Measurements from ENCODE around the gene ADD1. TPM values are rescaled to one million over a fixed set of nuclear protein-coding genes. Genes with fewer than 3 reads are reported as not detected.

ADD1 gene
- total RNA-seq, 4 donors from 2014 or later: 270 to 449 (median 327) TPM

DNA sequence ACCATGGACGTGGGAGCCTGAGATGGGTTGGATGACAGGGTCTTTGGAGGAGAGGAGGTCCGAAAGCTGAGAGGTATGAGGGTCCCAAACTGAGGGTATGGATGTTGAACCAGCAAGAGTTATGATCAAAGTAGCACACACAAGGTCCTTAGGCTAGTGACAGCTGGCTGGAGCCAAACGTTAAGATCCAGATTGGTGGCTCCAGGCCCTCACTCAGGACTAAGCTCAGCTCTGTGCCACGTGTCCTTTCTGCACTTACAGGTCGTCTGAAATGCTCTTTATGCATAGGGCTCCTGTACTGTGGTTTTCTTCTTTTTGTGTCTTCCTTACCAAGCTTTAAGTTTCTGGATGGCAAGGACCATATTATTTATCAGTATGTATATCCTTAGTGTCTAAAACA is 35.4 kb downstream of the ADD1 start:
- peaks cover 0 to 55% (median 21%) of the 10 kb centered on the region in 4 donors for H3K4me1 ChIP-seq

GRCh38 chr4:2881431-2881830 is 37.8 kb downstream of the ADD1 start:
- no peaks in the 10 kb centered on the region for H3K9me3 ChIP-seq
- H3K27me3 ChIP-seq: no peaks in the 10 kb centered on the region
- H3K36me3 ChIP-seq: peaks cover 0 to 87% (median 5%) of the 10 kb centered on the region in 3 donors
- peaks cover 0 to 34% (median 6%) of the 10 kb centered on the region in 4 donors for H3K4me1 ChIP-seq
- WGBS, 2 donors: 62% methylated on average over 3 of the region's 3 CpGs
- peak overlapping the region in 1 of 4 donors; percentile 30 for H3K27ac ChIP-seq
- TF ChIP-seq, protein P1, sequence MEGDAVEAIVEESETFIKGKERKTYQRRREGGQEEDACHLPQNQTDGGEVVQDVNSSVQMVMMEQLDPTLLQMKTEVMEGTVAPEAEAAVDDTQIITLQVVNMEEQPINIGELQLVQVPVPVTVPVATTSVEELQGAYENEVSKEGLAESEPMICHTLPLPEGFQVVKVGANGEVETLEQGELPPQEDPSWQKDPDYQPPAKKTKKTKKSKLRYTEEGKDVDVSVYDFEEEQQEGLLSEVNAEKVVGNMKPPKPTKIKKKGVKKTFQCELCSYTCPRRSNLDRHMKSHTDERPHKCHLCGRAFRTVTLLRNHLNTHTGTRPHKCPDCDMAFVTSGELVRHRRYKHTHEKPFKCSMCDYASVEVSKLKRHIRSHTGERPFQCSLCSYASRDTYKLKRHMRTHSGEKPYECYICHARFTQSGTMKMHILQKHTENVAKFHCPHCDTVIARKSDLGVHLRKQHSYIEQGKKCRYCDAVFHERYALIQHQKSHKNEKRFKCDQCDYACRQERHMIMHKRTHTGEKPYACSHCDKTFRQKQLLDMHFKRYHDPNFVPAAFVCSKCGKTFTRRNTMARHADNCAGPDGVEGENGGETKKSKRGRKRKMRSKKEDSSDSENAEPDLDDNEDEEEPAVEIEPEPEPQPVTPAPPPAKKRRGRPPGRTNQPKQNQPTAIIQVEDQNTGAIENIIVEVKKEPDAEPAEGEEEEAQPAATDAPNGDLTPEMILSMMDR (IDR thresholded peaks at IDR 0.05): no peak
- TF ChIP-seq POLR2A (IDR thresholded peaks at IDR 0.05) (no peak), EP300 (IDR thresholded peaks at IDR 0.05) (no peak)
- DNase-seq (ENCODE audit: low spot score in 2 of 2): no peak
- no peak overlapping the region for H3K4me3 ChIP-seq

More for the DNA sequence above, 35.4 kb downstream of the ADD1 start:
- Histone ChIP-seq H3K36me3 (peaks cover 0 to 71% (median 0%) of the 10 kb centered on the region in 3 donors), H3K4me3 (no peak overlapping the region), H3K27ac (peak overlapping the region in 1 of 4 donors; percentile 25), H3K9me3 (no peaks in the 10 kb centered on the region), H3K27me3 (no peaks in the 10 kb centered on the region)
- WGBS, 2 donors: 78 to 84% methylated on average over 5 of the region's 5 CpGs
- DNase-seq (ENCODE audit: low spot score in 2 of 2): no peak
- TF ChIP-seq, protein P1 (IDR thresholded peaks at IDR 0.05): no peak
- TF ChIP-seq EP300 (IDR thresholded peaks at IDR 0.05) (no peak), POLR2A (IDR thresholded peaks at IDR 0.05) (no peak)

- peaks cover 0 to 87% (median 9%) of the 10 kb centered on the region in 3 donors for H3K36me3 ChIP-seq
- no peak for DNase-seq (ENCODE audit: low spot score in 2 of 2)
- H3K27ac ChIP-seq: peak overlapping the region in 1 of 4 donors; percentile 30
- peaks cover 0 to 28% (median 6%) of the 10 kb centered on the region in 4 donors for H3K4me1 ChIP-seq
- no peak for TF ChIP-seq EP300 (IDR thresholded peaks at IDR 0.05)
- TF ChIP-seq POLR2A (IDR thresholded peaks at IDR 0.05): no peak
- TF ChIP-seq, protein P1 (IDR thresholded peaks at IDR 0.05): no peak
- no peaks in the 10 kb centered on the region for H3K27me3 ChIP-seq
- 89 to 93% methylated on average over 1 of the region's 1 CpG for WGBS, 2 donors
- no peak overlapping the region for H3K4me3 ChIP-seq
- no peaks in the 10 kb centered on the region for H3K9me3 ChIP-seq
Observed at GRCh38 chr4:2882341-2882740, 38.7 kb downstream of the ADD1 start.

DNA sequence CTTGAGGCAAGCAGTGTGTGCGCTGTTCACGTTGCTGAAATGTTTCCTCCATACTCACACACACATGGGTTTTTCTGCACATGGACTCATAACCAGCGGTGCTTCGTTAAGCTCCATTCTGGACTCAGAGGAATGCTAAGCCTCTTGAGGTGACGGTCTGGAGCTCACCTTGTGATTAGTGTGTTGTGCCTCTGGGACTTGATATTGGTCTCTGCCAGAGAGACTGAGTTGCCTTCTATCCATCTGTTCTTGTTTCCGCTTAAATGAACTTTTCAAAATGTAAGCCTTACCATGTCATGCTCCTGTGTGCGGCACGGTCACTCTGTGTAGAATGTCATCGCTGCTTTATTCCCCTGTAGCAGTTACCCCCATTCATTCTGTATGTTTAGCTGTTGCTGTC is 42.5 kb downstream of the ADD1 start:
- Histone ChIP-seq H3K9me3 (no peaks in the 10 kb centered on the region), H3K36me3 (peaks cover 0 to 68% (median 9%) of the 10 kb centered on the region in 3 donors), H3K27ac (no peak overlapping the region), H3K4me1 (peaks cover 0 to 27% (median under 1%) of the 10 kb centered on the region in 4 donors), H3K27me3 (no peaks in the 10 kb centered on the region), H3K4me3 (no peak overlapping the region)
- 77 to 80% methylated on average over 9 of the region's 9 CpGs for WGBS, 2 donors
- DNase-seq (ENCODE audit: low spot score in 2 of 2): no peak
- TF ChIP-seq POLR2A (IDR thresholded peaks at IDR 0.05): no peak

GRCh38 chr4:2886622-2887021 is 43.0 kb downstream of the ADD1 start:
- Histone ChIP-seq H3K9me3 (no peaks in the 10 kb centered on the region), H3K27me3 (no peaks in the 10 kb centered on the region), H3K27ac (no peak overlapping the region), H3K4me3 (no peak overlapping the region), H3K4me1 (peaks cover 0 to 31% (median 3%) of the 10 kb centered on the region in 4 donors), H3K36me3 (peaks cover 0 to 67% (median 9%) of the 10 kb centered on the region in 3 donors)
- no peak for DNase-seq (ENCODE audit: low spot score in 2 of 2)
- TF ChIP-seq, protein P1 (IDR thresholded peaks at IDR 0.05): no peak
- TF ChIP-seq POLR2A (IDR thresholded peaks at IDR 0.05) (no peak), EP300 (IDR thresholded peaks at IDR 0.05) (no peak)
- 34 to 57% methylated on average over 6 of the region's 6 CpGs for WGBS, 2 donors

Measured in tibial nerve (tissue), 4 donors.